CD14-positive monocyte (primary cell): ENCODE data around the gene PRPF40B. TPM values are rescaled to one million over a fixed set of nuclear protein-coding genes. Genes with fewer than 3 reads are reported as not detected.

Experiments
- DNase-seq, 3 donors: peaks; one replicate each; pipeline ENCODE4 v3.0.0-alpha.2; 2011 to 2022
- H2AFZ ChIP-seq: 2 replicates; pipeline ENCODE4 v1.6.0; 2012; ENCODE audit warnings: mild to moderate bottlenecking, low read depth, low read length, inconsistent platforms; ENCODE audit not compliant: insufficient read depth, poor library complexity, severe bottlenecking
- H3K27ac ChIP-seq, 2 donors: 1 replicate in 1 of 2; 2 replicates in 1 of 2; pipeline ENCODE4 v1.5.1; 2012 to 2013; ENCODE audit warnings: low read length in 2 of 2, control low read depth in 1 of 2, inconsistent platforms in 1 of 2, low read depth in 1 of 2, mild to moderate bottlenecking in 1 of 2
- H3K27me3 ChIP-seq, 2 donors: one replicate each; pipeline versions ENCODE4 v1.6.0 to v1.6.1; 2011 to 2013; ENCODE audit warnings: low read length in 2 of 2; ENCODE audit not compliant: control insufficient read depth in 2 of 2, insufficient read depth in 2 of 2
- H3K36me3 ChIP-seq, 2 donors: replicated peaks in 1 of 2; 1 replicate in 1 of 2; 2 replicates in 1 of 2; pipeline versions ENCODE4 v1.5.1 to v1.6.1; 2012 to 2013; ENCODE audit warnings: low read length in 2 of 2, control low read depth in 1 of 2, inconsistent platforms in 1 of 2, mild to moderate bottlenecking in 1 of 2; ENCODE audit not compliant: insufficient read depth in 2 of 2, control insufficient read depth in 1 of 2
- H3K4me1 ChIP-seq, 2 donors: 1 replicate in 1 of 2; 2 replicates in 1 of 2; pipeline versions ENCODE4 v1.5.1 to v1.6.1; 2012 to 2013; ENCODE audit warnings: low read length in 2 of 2, control low read depth in 1 of 2, inconsistent platforms in 1 of 2, mild to moderate bottlenecking in 1 of 2, moderate library complexity in 1 of 2; ENCODE audit not compliant: insufficient read depth in 2 of 2, control insufficient read depth in 1 of 2
- H3K4me2 ChIP-seq: replicated peaks from 2 replicates; pipeline ENCODE3; 2012; ENCODE audit warnings: low read length, moderate library complexity, mild to moderate bottlenecking; ENCODE audit not compliant: poor library complexity, severe bottlenecking; ENCODE audit errors: extremely low read depth
- H3K4me3 ChIP-seq, 3 experiments: fragments of 200-600 bp in 1 of 3; sonication (generic) in 1 of 3; replicated peaks in 1 of 3; 1 replicate in 2 of 3; 2 replicates in 1 of 3; pipeline ENCODE4 v1.5.1; 2011 to 2013; ENCODE audit warnings: low read length in 3 of 3, mild to moderate bottlenecking in 3 of 3, control low read depth in 2 of 3, low read depth in 2 of 3, inconsistent platforms in 1 of 3, moderate library complexity in 1 of 3
- H3K79me2 ChIP-seq: 2 replicates; pipeline ENCODE4 v1.6.0; 2012; ENCODE audit warnings: mild to moderate bottlenecking, control low read depth, inconsistent platforms, low read length, moderate library complexity; ENCODE audit not compliant: insufficient read depth
- H3K9ac ChIP-seq: 2 replicates; pipeline ENCODE4 v1.6.0; 2017; ENCODE audit warnings: low read length, mild to moderate bottlenecking; ENCODE audit not compliant: insufficient read depth, poor library complexity, severe bottlenecking
- H3K9me3 ChIP-seq, 2 donors: replicated peaks in 1 of 2; 1 replicate in 1 of 2; 2 replicates in 1 of 2; pipeline versions ENCODE4 v1.5.1 to v1.6.1; 2012 to 2013; ENCODE audit warnings: low read length in 2 of 2, control low read depth in 1 of 2; ENCODE audit not compliant: control insufficient read depth in 1 of 2, insufficient read depth in 1 of 2
- H4K20me1 ChIP-seq: 2 replicates; pipeline ENCODE4 v1.6.0; 2012; ENCODE audit warnings: mild to moderate bottlenecking, low read length, control low read depth, moderate library complexity; ENCODE audit not compliant: insufficient read depth
- H3K27ac Mint-ChIP-seq, 7 donors: one replicate each; pipeline ENCODE4 v1.8.0; 2020; ENCODE audit warnings: mild to moderate bottlenecking in 7 of 7, mixed read lengths in 7 of 7, moderate library complexity in 6 of 7, inconsistent platforms in 2 of 7
- H3K27me3 Mint-ChIP-seq, 3 donors: one replicate each; pipeline ENCODE4 v1.8.0; 2021 to 2022; ENCODE audit warnings: low read depth in 3 of 3, mild to moderate bottlenecking in 3 of 3, mixed read lengths in 3 of 3, moderate library complexity in 3 of 3, inconsistent platforms in 1 of 3
- H3K36me3 Mint-ChIP-seq, 2 donors: one replicate each; pipeline ENCODE4 v1.8.0; 2020; ENCODE audit warnings: mixed read lengths in 2 of 2, inconsistent platforms in 1 of 2, mild to moderate bottlenecking in 1 of 2
- H3K4me1 Mint-ChIP-seq: one replicate; pipeline ENCODE4 v1.8.0; 2020; ENCODE audit warnings: mild to moderate bottlenecking, mixed read lengths
- H3K4me3 Mint-ChIP-seq, 2 donors: one replicate each; pipeline ENCODE4 v1.8.0; 2020; ENCODE audit warnings: mild to moderate bottlenecking in 2 of 2, mixed read lengths in 2 of 2, moderate library complexity in 1 of 2
- H3K9me3 Mint-ChIP-seq, 7 donors: one replicate each; pipeline ENCODE4 v1.8.0; 2020 to 2022; ENCODE audit warnings: mixed read lengths in 7 of 7, mild to moderate bottlenecking in 6 of 7, moderate library complexity in 6 of 7, inconsistent platforms in 2 of 7
- CTCF ChIP-seq: fragments of 200-600 bp; IDR thresholded peaks from one replicate; pipeline ENCODE4 v1.8.0; 2022; ENCODE audit warnings: antibody characterized with exemption, mild to moderate bottlenecking
- WGBS: methylation state at CpG from one replicate; pipeline ENCODE4 v1.1.5; 2013; ENCODE audit warnings: missing lambda C conversion rate; ENCODE audit not compliant: insufficient coverage; 5-methylcytosine and 5-hydroxymethylcytosine counted together
- intact Hi-C, 2 donors: fragments of 100-400 bp; cut with micrococcal nuclease; formaldehyde crosslinking; loops; one replicate each; pipeline versions ENCODE4 v1.15.0 to v1.15.1; 2023
- polyA plus RNA-seq, 3 donors: library from polyadenylated mRNA; depleted of rRNA in 1 of 3; unstranded in 2 of 3; stranded (reverse) in 1 of 3; fragments of 300-500 nt in 2 of 3; fragments of >200 nt in 1 of 3; fragmentation: Illumina TruSeq in 2 of 3; gene quantifications; 1 replicate in 2 of 3; 2 replicates in 1 of 3; pipeline ENCODE4 v1.2.3, GENCODE V29; 2012 to 2021

The PRPF40B gene
- polyA plus RNA-seq, 3 donors = 0.14 to 1.3 (median 0.57) TPM

- 95% methylated on average over 2 of the region's 3 CpGs for WGBS
- H3K27me3 ChIP-seq = no peaks in the 10 kb centered on the region
- no peak for TF ChIP-seq CTCF
- peaks cover 0 to 3% (median 0%) of the 10 kb centered on the region in 3 donors for H3K27me3 Mint-ChIP-seq
- H2AFZ ChIP-seq = no peak overlapping the region
- H3K4me3 ChIP-seq = no peak overlapping the region
- intact Hi-C loops = no loop called here
- H3K36me3 Mint-ChIP-seq = peaks cover 0 to 1% of the 10 kb centered on the region in 2 donors
- H3K9ac ChIP-seq = no peak overlapping the region
- no peak overlapping the region for H3K27ac ChIP-seq
- H3K4me1 ChIP-seq = no peaks in the 10 kb centered on the region
- no peaks in the 10 kb centered on the region for H4K20me1 ChIP-seq
- H3K36me3 ChIP-seq = no peaks in the 10 kb centered on the region
- no peak overlapping the region for H3K4me3 Mint-ChIP-seq
- H3K27ac Mint-ChIP-seq = no peak overlapping the region
- H3K79me2 ChIP-seq = no peaks in the 10 kb centered on the region
- H3K9me3 Mint-ChIP-seq = no peaks in the 10 kb centered on the region
- DNase-seq = no peak
- no peak overlapping the region for H3K4me2 ChIP-seq
- peaks cover 10% of the 10 kb centered on the region for H3K4me1 Mint-ChIP-seq
- H3K9me3 ChIP-seq = no peaks in the 10 kb centered on the region
Measured at GRCh38 chr12:49683599-49684309, 60.4 kb downstream of the PRPF40B start.

- H3K4me3 Mint-ChIP-seq = no peak overlapping the region
- H3K27ac ChIP-seq = no peak overlapping the region
Measured at GRCh38 chr12:49684310-49684854, 61.0 kb downstream of the PRPF40B start.

More at GRCh38 chr12:49684310-49684854, 61.0 kb downstream of the PRPF40B start:
- H3K79me2 ChIP-seq = no peaks in the 10 kb centered on the region
- H3K27me3 ChIP-seq = no peaks in the 10 kb centered on the region
- no peak overlapping the region for H3K4me2 ChIP-seq
- no peak overlapping the region for H3K9ac ChIP-seq
- Mint-ChIP-seq H3K27ac (peak overlapping the region in 1 of 7 donors; percentile 42), H3K9me3 (no peaks in the 10 kb centered on the region), H3K36me3 (peaks cover 0 to 1% of the 10 kb centered on the region in 2 donors), H3K4me1 (peaks cover 10% of the 10 kb centered on the region), H3K27me3 (peaks cover 0 to 3% (median 0%) of the 10 kb centered on the region in 3 donors)
- no peaks in the 10 kb centered on the region for H3K4me1 ChIP-seq
- no peaks in the 10 kb centered on the region for H3K9me3 ChIP-seq
- WGBS = 100% methylated on average over 3 of the region's 5 CpGs
- no peak for TF ChIP-seq CTCF
- H3K4me3 ChIP-seq = no peak overlapping the region
- no peak overlapping the region for H2AFZ ChIP-seq
- intact Hi-C loops = no loop called here
- no peaks in the 10 kb centered on the region for H3K36me3 ChIP-seq
- DNase-seq = no peak
- no peaks in the 10 kb centered on the region for H4K20me1 ChIP-seq
